HCT116 (cell line): ENCODE results near the gene HRK. TPM values are rescaled to one million over a fixed set of nuclear protein-coding genes. Genes with fewer than 3 reads are reported as not detected.

Experiments
- ATAC-seq: fragments of 200-7000 bp; cut with Tn5 transposase; 2 replicates; pipeline ENCODE4 v1.9.1; 2020; ENCODE audit warnings: mild to moderate bottlenecking, moderate library complexity
- BruUV-seq: library from RNA; stranded (reverse); fragments of 400-500 nt; replicated peaks from 2 replicates; lab custom pipeline; 2021; lab: Mats Ljungman, UMichigan
- CTCF ChIA-PET: fragments of 300-600 bp; sonication (Branson Sonifier 250); formaldehyde crosslinking; loops from one replicate; lab custom pipeline; 2021; ENCODE audit warnings: antibody characterized with exemption; lab: Charles Lee
- POLR2A ChIA-PET: fragments of 300-600, 350-600 bp; sonication (Branson Sonifier 250); formaldehyde crosslinking; loops from one replicate; lab custom pipeline; 2021; ENCODE audit warnings: antibody characterized with exemption; lab: Charles Lee
- RAD21 ChIA-PET, 2 experiments: fragments of 300-600 bp; sonication (Branson Sonifier 250); formaldehyde crosslinking; loops; one replicate each; lab custom pipeline; 2023; ENCODE audit warnings: low total read pairs in 2 of 2; ENCODE audit not compliant: uncharacterized antibody in 2 of 2, unreplicated experiment in 2 of 2, low non-redundant PET in 1 of 2; lab: Charles Lee
- DNase-seq: peaks from one replicate; pipeline ENCODE4 v3.0.0-alpha.2; 2010; ENCODE audit warnings: low read depth, low spot score
- H2AFZ ChIP-seq: fragments of 200-600 bp; shearing (Covaris generic), sonication (generic); 2 replicates; pipeline ENCODE4 v1.6.1; 2017; ENCODE audit warnings: low read depth, mixed run types, mixed read lengths, antibody characterized with exemption, low read length; ENCODE audit not compliant: poor library complexity, severe bottlenecking
- H3K27ac ChIP-seq: 2 replicates; pipeline ENCODE4 v1.5.1; 2012; ENCODE audit warnings: low read depth, low read length
- H3K27me3 ChIP-seq: fragments of 200-600 bp; sonication (generic); 2 replicates; pipeline ENCODE4 v1.6.1; 2016; ENCODE audit warnings: mixed run types, low read length, mixed read lengths; ENCODE audit not compliant: insufficient read depth
- H3K36me3 ChIP-seq, 2 experiments: fragments of 200-500 bp in 1 of 2; fragments of 200-600 bp in 1 of 2; sonication (Bioruptor generic) in 1 of 2; sonication (generic) in 1 of 2; 2 replicates each; pipeline versions ENCODE4 v1.5.1 to v1.6.1; 2014 to 2016; ENCODE audit warnings: low read length in 2 of 2, inconsistent platforms in 1 of 2, mixed read lengths in 1 of 2, mixed run types in 1 of 2; ENCODE audit not compliant: insufficient read depth in 2 of 2, control insufficient read depth in 1 of 2
- H3K4me1 ChIP-seq, 2 experiments: fragments of 200-600 bp in 1 of 2; sonication (generic) in 1 of 2; 2 replicates each; pipeline versions ENCODE4 v1.5.1 to v1.6.1; 2012 to 2017; ENCODE audit warnings: low read length in 2 of 2, inconsistent platforms in 1 of 2, mild to moderate bottlenecking in 1 of 2, mixed read lengths in 1 of 2, mixed run types in 1 of 2, moderate library complexity in 1 of 2; ENCODE audit not compliant: insufficient read depth in 2 of 2, control insufficient read depth in 1 of 2
- H3K4me2 ChIP-seq: fragments of 200-600 bp; sonication (generic); 2 replicates; pipeline ENCODE4 v1.6.1; 2017; ENCODE audit warnings: mixed run types, low read length, mixed read lengths
- H3K4me3 ChIP-seq, 2 experiments: fragments of 200-600 bp in 1 of 2; sonication (generic) in 1 of 2; replicated peaks in 1 of 2; 2 replicates each; pipeline ENCODE4 v1.5.1; 2011 to 2016; ENCODE audit warnings: low read length in 2 of 2, control low read depth in 1 of 2, low read depth in 1 of 2, mild to moderate bottlenecking in 1 of 2, mixed read lengths in 1 of 2, mixed run types in 1 of 2
- H3K79me2 ChIP-seq: fragments of 200-600 bp; sonication (generic); 2 replicates; pipeline ENCODE4 v1.6.1; 2017; ENCODE audit warnings: mild to moderate bottlenecking, mixed run types, low read length, moderate library complexity, mixed read lengths; ENCODE audit not compliant: insufficient read depth
- H3K9ac ChIP-seq: fragments of 200-600 bp; sonication (generic); 2 replicates; pipeline ENCODE4 v1.6.1; 2016; ENCODE audit warnings: low read length, mixed read lengths
- H3K9me2 ChIP-seq: fragments of 200-600 bp; sonication (generic), shearing (Covaris generic); 2 replicates; pipeline ENCODE4 v1.6.1; 2017; ENCODE audit warnings: mixed run types, mild to moderate bottlenecking, moderate library complexity; ENCODE audit not compliant: insufficient read depth
- H3K9me3 ChIP-seq, 2 experiments: fragments of 200-500 bp in 1 of 2; fragments of 200-600 bp in 1 of 2; sonication (Bioruptor generic) in 1 of 2; sonication (generic) in 1 of 2; 2 replicates each; pipeline ENCODE4 v1.6.1; 2014 to 2017; ENCODE audit warnings: low read length in 2 of 2, mixed read lengths in 2 of 2, inconsistent platforms in 1 of 2, low read depth in 1 of 2, mild to moderate bottlenecking in 1 of 2, mixed run types in 1 of 2, moderate library complexity in 1 of 2; ENCODE audit not compliant: control insufficient read depth in 1 of 2, insufficient read depth in 1 of 2
- H4K20me1 ChIP-seq: fragments of 200-600 bp; sonication (generic), shearing (Covaris generic); 2 replicates; pipeline ENCODE4 v1.6.1; 2017; ENCODE audit warnings: mixed run types, mild to moderate bottlenecking, moderate library complexity; ENCODE audit not compliant: insufficient read depth
- CEBPB ChIP-seq: IDR thresholded peaks from 2 replicates; pipeline ENCODE4 v1.6.1; 2012; ENCODE audit warnings: low read depth
- EGR1 ChIP-seq: IDR thresholded peaks from 2 replicates; pipeline ENCODE4 v1.6.1; 2012; ENCODE audit warnings: low read depth
- ELF1 ChIP-seq: IDR thresholded peaks from 2 replicates; pipeline ENCODE4 v1.6.1; 2012; ENCODE audit warnings: low read depth, borderline replicate concordance
- JUND ChIP-seq: IDR thresholded peaks from 2 replicates; pipeline ENCODE4 v1.6.1; 2012
- POLR2A ChIP-seq: IDR thresholded peaks from 2 replicates; pipeline ENCODE4 v1.7.0; 2011; ENCODE audit warnings: borderline replicate concordance; ENCODE audit not compliant: insufficient read depth, insufficient read length; ENCODE audit errors: extremely low read depth
- POLR2AphosphoS5 ChIP-seq: IDR thresholded peaks from 2 replicates; pipeline ENCODE4 v1.6.1; 2011; ENCODE audit warnings: mild to moderate bottlenecking, low read depth, low read length, moderate library complexity
- RAD21 ChIP-seq: IDR thresholded peaks from 2 replicates; pipeline ENCODE4 v1.6.1; 2012; ENCODE audit warnings: low read depth, mild to moderate bottlenecking
- SIN3A ChIP-seq: IDR thresholded peaks from 2 replicates; pipeline ENCODE4 v1.6.1; 2012; ENCODE audit warnings: low read depth
- intact Hi-C: fragments of 100-400 bp; cut with micrococcal nuclease; formaldehyde crosslinking; loops from 2 replicates; pipeline ENCODE4 v1.10.0; 2022
- total RNA-seq: library from RNA; stranded (reverse); gene quantifications from one replicate; pipeline ENCODE4 v1.2.1, GENCODE V29; 2021; ENCODE audit not compliant: unreplicated experiment
- TF ChIP-seq, protein P1 (sequence below), 3 experiments: fragments of 200-600 bp in 1 of 3; sonication (generic) in 1 of 3; IDR thresholded peaks in 2 of 3; conservative IDR thresholded peaks in 1 of 3; 2 replicates each; pipeline ENCODE4 v1.5.1; 2012 to 2017; ENCODE audit warnings: low read depth in 2 of 3, low read length in 2 of 3, antibody characterized with exemption in 1 of 3, borderline replicate concordance in 1 of 3, control low read depth in 1 of 3, mild to moderate bottlenecking in 1 of 3, mixed read lengths in 1 of 3, mixed run types in 1 of 3, moderate library complexity in 1 of 3; ENCODE audit not compliant: insufficient read depth in 1 of 3
- TF ChIP-seq, protein P2 (sequence below): IDR thresholded peaks from 2 replicates; pipeline ENCODE4 v1.6.1; 2012
- TF ChIP-seq, protein P3 (sequence below): IDR thresholded peaks from 2 replicates; pipeline ENCODE4 v1.6.1; 2012; ENCODE audit warnings: low read depth
- TF ChIP-seq, protein P4 (sequence below): IDR thresholded peaks from 2 replicates; pipeline ENCODE4 v1.6.1; 2011; ENCODE audit warnings: mild to moderate bottlenecking, low read length, moderate library complexity; ENCODE audit not compliant: insufficient replicate concordance; ENCODE audit errors: extremely low read depth

HRK gene
- total RNA-seq, 1 experiment from 2014 or later = 4.3 TPM

DNA sequence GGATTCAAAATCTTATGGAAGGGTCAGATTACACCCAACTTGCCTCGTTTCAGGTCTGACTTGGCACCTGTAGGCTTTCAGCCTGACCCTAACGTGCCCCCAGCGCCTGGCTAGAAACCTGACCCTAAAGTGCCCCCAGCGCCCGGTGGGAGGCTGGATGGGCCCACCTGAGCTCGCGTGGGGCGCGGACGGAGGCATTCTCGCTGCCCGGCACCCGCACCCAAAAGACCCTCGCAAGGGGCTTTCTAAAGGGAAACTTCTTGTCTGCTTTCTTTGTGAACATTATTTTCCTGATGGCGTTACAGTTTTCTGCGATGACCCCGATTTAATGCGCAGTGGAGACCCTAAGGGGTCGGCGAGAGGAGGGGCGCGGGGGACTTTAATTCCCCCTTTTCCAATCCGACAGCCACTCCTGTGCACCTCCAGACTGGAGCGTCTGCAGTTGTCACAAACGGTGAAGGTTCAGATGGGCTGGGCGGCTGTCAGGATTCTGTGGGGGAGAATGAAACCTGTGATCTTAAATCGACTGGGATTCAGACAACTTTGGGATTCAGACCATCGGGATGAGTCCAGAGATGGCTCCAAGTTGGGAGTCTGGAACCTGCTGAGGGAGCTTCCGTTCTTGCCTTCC lies 751 bp upstream of the HRK start:
- no TSS peak for BruUV-seq
- H3K4me1 ChIP-seq = peaks cover 14 to 32% of the 10 kb centered on the region in 2 experiments; a peak in 3 of 4 replicates
- CTCF ChIA-PET = interaction anchor here (0.6 to 1.9 kb wide), 5 partner anchors 9 to 178 kb away, joined by 3 to 17 read pairs (median 15); no protein-coding TSS in a partner anchor
- TF ChIP-seq, protein P1, sequence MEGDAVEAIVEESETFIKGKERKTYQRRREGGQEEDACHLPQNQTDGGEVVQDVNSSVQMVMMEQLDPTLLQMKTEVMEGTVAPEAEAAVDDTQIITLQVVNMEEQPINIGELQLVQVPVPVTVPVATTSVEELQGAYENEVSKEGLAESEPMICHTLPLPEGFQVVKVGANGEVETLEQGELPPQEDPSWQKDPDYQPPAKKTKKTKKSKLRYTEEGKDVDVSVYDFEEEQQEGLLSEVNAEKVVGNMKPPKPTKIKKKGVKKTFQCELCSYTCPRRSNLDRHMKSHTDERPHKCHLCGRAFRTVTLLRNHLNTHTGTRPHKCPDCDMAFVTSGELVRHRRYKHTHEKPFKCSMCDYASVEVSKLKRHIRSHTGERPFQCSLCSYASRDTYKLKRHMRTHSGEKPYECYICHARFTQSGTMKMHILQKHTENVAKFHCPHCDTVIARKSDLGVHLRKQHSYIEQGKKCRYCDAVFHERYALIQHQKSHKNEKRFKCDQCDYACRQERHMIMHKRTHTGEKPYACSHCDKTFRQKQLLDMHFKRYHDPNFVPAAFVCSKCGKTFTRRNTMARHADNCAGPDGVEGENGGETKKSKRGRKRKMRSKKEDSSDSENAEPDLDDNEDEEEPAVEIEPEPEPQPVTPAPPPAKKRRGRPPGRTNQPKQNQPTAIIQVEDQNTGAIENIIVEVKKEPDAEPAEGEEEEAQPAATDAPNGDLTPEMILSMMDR (IDR thresholded peaks at IDR 0.05 in 2 of 3, conservative IDR thresholded peaks at IDR 0.05 in 1 of 3; ENCODE audit: borderline replicate concordance in 1 of 3, insufficient read depth in 1 of 3, low read depth in 2 of 3, low read length in 2 of 3) = no peak
- TF ChIP-seq RAD21 = no peak
- no peak for TF ChIP-seq EGR1
- TF ChIP-seq ELF1 = no peak
- TF ChIP-seq, protein P2, sequence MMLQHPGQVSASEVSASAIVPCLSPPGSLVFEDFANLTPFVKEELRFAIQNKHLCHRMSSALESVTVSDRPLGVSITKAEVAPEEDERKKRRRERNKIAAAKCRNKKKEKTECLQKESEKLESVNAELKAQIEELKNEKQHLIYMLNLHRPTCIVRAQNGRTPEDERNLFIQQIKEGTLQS = no peak
- no peak for TF ChIP-seq JUND
- TF ChIP-seq SIN3A = no peak
- TF ChIP-seq CEBPB = no peak
- no peak for TF ChIP-seq POLR2A
- no peak for TF ChIP-seq POLR2AphosphoS5
- TF ChIP-seq, protein P3, sequence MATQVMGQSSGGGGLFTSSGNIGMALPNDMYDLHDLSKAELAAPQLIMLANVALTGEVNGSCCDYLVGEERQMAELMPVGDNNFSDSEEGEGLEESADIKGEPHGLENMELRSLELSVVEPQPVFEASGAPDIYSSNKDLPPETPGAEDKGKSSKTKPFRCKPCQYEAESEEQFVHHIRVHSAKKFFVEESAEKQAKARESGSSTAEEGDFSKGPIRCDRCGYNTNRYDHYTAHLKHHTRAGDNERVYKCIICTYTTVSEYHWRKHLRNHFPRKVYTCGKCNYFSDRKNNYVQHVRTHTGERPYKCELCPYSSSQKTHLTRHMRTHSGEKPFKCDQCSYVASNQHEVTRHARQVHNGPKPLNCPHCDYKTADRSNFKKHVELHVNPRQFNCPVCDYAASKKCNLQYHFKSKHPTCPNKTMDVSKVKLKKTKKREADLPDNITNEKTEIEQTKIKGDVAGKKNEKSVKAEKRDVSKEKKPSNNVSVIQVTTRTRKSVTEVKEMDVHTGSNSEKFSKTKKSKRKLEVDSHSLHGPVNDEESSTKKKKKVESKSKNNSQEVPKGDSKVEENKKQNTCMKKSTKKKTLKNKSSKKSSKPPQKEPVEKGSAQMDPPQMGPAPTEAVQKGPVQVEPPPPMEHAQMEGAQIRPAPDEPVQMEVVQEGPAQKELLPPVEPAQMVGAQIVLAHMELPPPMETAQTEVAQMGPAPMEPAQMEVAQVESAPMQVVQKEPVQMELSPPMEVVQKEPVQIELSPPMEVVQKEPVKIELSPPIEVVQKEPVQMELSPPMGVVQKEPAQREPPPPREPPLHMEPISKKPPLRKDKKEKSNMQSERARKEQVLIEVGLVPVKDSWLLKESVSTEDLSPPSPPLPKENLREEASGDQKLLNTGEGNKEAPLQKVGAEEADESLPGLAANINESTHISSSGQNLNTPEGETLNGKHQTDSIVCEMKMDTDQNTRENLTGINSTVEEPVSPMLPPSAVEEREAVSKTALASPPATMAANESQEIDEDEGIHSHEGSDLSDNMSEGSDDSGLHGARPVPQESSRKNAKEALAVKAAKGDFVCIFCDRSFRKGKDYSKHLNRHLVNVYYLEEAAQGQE = no peak
- TF ChIP-seq, protein P4, sequence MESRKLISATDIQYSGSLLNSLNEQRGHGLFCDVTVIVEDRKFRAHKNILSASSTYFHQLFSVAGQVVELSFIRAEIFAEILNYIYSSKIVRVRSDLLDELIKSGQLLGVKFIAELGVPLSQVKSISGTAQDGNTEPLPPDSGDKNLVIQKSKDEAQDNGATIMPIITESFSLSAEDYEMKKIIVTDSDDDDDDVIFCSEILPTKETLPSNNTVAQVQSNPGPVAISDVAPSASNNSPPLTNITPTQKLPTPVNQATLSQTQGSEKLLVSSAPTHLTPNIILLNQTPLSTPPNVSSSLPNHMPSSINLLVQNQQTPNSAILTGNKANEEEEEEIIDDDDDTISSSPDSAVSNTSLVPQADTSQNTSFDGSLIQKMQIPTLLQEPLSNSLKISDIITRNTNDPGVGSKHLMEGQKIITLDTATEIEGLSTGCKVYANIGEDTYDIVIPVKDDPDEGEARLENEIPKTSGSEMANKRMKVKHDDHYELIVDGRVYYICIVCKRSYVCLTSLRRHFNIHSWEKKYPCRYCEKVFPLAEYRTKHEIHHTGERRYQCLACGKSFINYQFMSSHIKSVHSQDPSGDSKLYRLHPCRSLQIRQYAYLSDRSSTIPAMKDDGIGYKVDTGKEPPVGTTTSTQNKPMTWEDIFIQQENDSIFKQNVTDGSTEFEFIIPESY = no peak
- peak overlapping the region in 1 of 2 experiments; percentile 61; a peak in 1 of 4 replicates for H3K4me3 ChIP-seq
- H3K9ac ChIP-seq = no peak overlapping the region
- peak overlapping the region; percentile 87 for H3K4me2 ChIP-seq
- H3K79me2 ChIP-seq = no peaks in the 10 kb centered on the region
- RAD21 ChIA-PET = interaction anchor here (0.6 kb wide), 2 partner anchors 27 to 173 kb away, joined by 3 to 4 read pairs; no protein-coding TSS in a partner anchor
- H3K27ac ChIP-seq = no peak overlapping the region
- no peaks in the 10 kb centered on the region for H3K9me2 ChIP-seq
- H2AFZ ChIP-seq = no peak overlapping the region
- H3K9me3 ChIP-seq = no peaks in the 10 kb centered on the region
- POLR2A ChIA-PET = interaction anchor here (1.0 kb wide), 1 partner anchor 375 kb away, joined by 4 read pairs; no protein-coding TSS in a partner anchor
- no peak for ATAC-seq
- no peaks in the 10 kb centered on the region for H3K27me3 ChIP-seq
- intact Hi-C loops = loop anchor here (2.0 kb wide), 1 partner anchor 179 kb away; no protein-coding TSS in a partner anchor
- no peaks in the 10 kb centered on the region for H4K20me1 ChIP-seq
- DNase-seq = no peak
- no peaks in the 10 kb centered on the region for H3K36me3 ChIP-seq
